GM23338 (cell line): ENCODE data around the gene SOCS2.

Experiments used
- CREB1 ChIP-seq: fragments of 250-450 bp; sonication (Bioruptor Pico); IDR thresholded peaks from 2 replicates; pipeline ENCODE4 v1.5.0; 2020; ENCODE audit warnings: low read depth, mild to moderate bottlenecking, moderate library complexity
- CTCF ChIP-seq, 2 experiments: fragments of 200-600 bp in 1 of 2; sonication (generic) in 1 of 2; conservative IDR thresholded peaks; 2 replicates each; pipeline versions ENCODE4 v1.5.1 to v1.6.1; 2016 to 2017; ENCODE audit warnings: antibody characterized with exemption in 2 of 2, low read depth in 2 of 2, mild to moderate bottlenecking in 2 of 2, moderate library complexity in 1 of 2
- ETS1 ChIP-seq: IDR thresholded peaks from 2 replicates; pipeline ENCODE4 v1.6.1; 2016; ENCODE audit warnings: antibody characterized with exemption
- EZH2 ChIP-seq: fragments of 200-600 bp; sonication (generic); IDR thresholded peaks from one replicate; pipeline ENCODE4 v1.8.0; 2017; ENCODE audit warnings: antibody characterized with exemption, mild to moderate bottlenecking, low read depth; ENCODE audit not compliant: unreplicated experiment
- EZH2phosphoT487 ChIP-seq: fragments of 200-600 bp; sonication (generic); IDR thresholded peaks from one replicate; pipeline ENCODE4 v1.8.1; 2018; ENCODE audit warnings: antibody characterized with exemption; ENCODE audit not compliant: unreplicated experiment
- JUNB ChIP-seq: IDR thresholded peaks from one replicate; pipeline ENCODE4 v1.6.1; 2016; ENCODE audit warnings: antibody characterized with exemption; ENCODE audit not compliant: unreplicated experiment
- POLR2AphosphoS5 ChIP-seq: IDR thresholded peaks from 2 replicates; pipeline ENCODE4 v1.6.1; 2016; ENCODE audit warnings: antibody characterized with exemption, low read depth
- REST ChIP-seq: IDR thresholded peaks from one replicate; pipeline ENCODE4 v1.6.1; 2018; ENCODE audit warnings: antibody characterized with exemption; ENCODE audit not compliant: unreplicated experiment
- ZNF114 ChIP-seq: fragments of 250-450 bp; sonication (Bioruptor Pico); IDR thresholded peaks from 2 replicates; pipeline ENCODE4 v1.5.0; 2020; ENCODE audit warnings: mild to moderate bottlenecking, moderate library complexity
- ZNF331 ChIP-seq: fragments of 250-450 bp; sonication (Bioruptor Pico); IDR thresholded peaks from 2 replicates; pipeline ENCODE4 v1.5.0; 2020; ENCODE audit warnings: low read depth, mild to moderate bottlenecking, moderate library complexity

- TF ChIP-seq CTCF (conservative IDR thresholded peaks at IDR 0.05; ENCODE audit: low read depth in 2 of 2) = no peak
- no peak for TF ChIP-seq EZH2
- TF ChIP-seq POLR2AphosphoS5 = no peak
- TF ChIP-seq REST = no peak
- TF ChIP-seq JUNB = no peak
- no peak for TF ChIP-seq EZH2phosphoT487
- TF ChIP-seq CREB1 (CRISPR knock-in tag) = no peak
- no peak for TF ChIP-seq ETS1
- TF ChIP-seq ZNF331 (CRISPR knock-in tag) = no peak
- no peak for TF ChIP-seq ZNF114
These were observed 5.3 kb upstream of the SOCS2 start for GRCh38 chr12:93567174-93567573.
